Activated T-cell treated with anti-CD3 and anti-CD28 coated beads for 1 hour (primary cell): ENCODE measurements around the gene CEP128.

Source experiments
- DNase-seq: peaks from one replicate; pipeline ENCODE4 v3.0.0-alpha.2; 2020; ENCODE audit warnings: low read depth

The CEP128 gene

DNA sequence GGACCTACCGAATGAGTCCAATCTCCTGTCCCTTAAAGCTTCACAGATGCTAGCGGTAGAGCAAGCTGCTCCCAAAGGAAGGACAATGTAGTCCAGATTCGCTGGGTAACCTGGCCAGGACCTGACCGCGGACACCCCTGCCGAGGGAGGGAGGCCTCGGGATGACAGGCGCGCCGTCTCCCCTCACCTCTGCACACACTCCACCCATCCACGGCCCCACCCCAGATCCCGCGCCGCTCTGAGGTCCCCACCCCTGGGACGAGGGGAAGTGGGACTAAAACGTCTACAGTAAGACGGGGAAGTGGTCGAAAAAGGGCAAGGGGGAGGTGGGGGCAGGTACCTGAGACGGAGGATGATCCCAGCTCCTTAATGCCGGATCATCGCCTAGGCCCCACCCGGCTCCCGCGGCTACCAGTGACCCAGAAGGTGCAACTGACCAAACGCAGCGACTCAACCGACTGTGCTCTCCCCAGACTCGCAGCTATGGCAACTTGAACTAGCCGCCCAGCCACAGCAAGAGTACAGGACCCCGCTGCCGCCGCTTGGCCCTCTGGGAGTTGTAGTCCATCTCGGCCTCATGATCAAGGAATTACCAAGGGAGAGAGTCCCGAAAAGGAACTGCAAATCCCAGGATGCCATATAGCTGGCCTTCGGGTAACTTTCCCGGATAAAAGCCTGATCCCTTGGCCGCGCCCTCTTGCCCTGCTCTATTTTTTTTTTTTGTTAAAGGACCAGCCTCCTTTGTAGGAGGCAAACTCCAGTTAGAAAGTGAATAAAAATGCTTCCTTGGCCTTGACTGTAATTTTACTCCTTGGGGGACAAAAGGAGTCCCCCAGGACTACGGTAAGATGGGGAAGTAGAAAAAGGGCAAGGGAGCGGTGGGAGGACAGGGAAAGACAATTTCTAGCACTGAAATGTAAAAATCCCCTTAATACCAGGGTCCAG lies at the start of gene CEP128:
Gene CEP128 (minus strand): TSS at position 498 of the 945 bp plus-strand sequence.
- DNase-seq, result peak; percentile 68

DNA sequence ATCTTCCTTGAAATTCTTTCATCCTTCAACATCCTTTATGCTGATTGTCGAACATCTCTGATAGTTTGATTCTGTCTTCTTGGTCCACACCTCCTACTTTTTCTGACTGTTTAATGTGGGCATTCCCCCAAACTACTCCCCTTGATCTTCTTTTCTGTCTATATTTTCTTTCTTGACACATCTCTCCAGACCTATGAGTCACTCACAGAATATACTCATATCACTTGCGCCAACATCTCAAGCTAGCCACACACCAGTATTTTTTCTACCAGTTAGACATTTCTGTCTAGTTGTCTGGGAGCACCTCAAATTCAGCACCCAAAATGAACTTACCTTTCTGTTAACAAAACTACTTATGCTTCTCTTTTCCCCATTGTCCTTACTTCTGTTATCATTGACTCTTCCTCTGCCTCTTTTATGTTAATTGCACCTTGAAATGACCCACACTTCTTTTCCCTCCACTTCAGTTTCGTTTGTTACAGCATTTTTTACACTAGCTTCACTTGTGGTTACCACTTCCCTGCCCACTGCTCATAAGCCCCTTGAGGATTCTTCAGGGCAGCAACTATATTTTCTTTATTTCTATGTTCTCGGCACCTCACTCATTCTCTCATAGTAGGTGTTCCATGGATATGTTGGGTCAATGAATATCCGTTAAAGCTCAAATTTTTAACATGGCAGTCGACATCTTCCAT lies 47.3 kb upstream of the CEP128 start:
- DNase-seq, result no peak

DNA sequence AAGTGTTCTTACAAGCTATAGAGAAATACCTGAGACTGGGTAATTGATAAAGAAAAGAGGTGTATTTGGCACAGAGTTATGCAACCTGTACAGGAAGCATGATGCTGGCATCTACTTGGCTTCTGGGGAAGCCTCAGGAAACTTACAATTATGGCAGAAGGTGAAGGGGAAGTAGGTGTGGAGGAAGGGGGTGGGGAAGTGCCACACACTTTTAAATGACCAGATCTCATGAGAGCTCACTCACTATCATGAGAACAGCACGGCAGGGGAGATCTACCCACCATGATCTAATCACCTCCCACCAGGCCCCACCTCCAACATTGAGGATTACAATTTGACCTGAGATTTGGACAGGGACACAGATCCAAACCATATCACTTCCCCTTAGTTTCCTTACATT lies 46.7 kb upstream of the CEP128 start:
- DNase-seq, result no peak

DNA sequence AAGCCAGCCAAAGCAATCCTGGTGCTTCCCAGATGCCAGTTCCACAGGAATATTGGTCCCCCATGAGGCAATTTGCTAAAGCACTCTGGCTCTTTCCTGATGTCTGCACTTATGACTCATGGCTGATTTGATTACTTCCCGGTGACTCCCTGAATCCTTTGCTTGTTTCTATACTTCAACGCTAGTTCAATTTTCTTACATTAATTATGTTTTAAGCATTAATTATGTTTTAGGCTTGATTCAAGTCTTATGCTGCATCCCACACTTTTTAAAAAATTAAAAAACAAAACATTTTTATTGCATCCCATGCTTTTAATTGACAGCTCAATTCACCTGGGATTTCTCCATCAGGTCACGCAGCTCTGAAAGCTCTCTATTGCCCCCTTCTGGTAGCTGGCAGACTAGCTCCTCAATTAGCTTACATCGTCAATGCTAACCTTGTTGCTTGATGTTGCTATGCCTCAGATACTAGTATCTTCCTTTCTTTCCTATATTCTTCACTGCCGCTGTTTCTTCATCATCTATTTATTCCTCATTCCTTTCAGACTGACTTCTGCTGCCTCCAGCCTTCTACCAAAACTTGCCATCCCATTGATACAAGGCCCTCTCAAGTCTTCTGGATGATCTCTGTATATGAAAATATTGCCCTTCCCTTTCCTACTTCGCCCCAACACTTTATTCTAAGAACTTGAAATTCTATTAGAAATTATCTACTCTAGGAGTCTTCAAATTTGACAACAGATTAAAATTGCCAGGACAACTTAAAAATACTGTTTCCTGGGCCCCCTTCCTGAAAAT lies 45.9 kb upstream of the CEP128 start:
- peak; percentile 48 for DNase-seq

DNA sequence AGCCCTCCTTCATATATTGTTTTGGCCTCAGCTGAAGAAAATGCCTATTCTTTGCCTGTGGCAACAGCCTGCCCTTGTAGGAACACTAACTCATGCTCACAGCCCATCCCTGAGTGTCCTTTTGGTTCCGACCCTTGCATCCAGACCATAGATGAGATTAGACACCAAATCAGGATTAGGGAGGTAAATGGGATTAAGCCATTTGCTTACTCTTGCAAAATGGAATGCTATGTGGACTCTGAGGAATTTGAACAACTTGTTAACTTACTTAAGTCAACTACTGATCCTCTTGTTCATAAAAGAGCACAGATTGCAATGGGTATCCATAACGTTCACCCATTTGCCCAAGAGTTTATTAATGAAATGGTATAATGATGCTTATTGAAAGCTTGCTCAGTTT lies 41.2 kb upstream of the CEP128 start:
- no peak for DNase-seq

GRCh38 chr14:80981673-80982072 lies 40.1 kb upstream of the CEP128 start:
- DNase-seq, result no peak

GRCh38 chr14:80981156-80981555 lies 39.6 kb upstream of the CEP128 start:
- no peak for DNase-seq

GRCh38 chr14:80979951-80980350 lies 38.4 kb upstream of the CEP128 start:
- no peak for DNase-seq

- no peak for DNase-seq
These were observed 36.9 kb upstream of the CEP128 start for GRCh38 chr14:80978403-80978802.

DNA sequence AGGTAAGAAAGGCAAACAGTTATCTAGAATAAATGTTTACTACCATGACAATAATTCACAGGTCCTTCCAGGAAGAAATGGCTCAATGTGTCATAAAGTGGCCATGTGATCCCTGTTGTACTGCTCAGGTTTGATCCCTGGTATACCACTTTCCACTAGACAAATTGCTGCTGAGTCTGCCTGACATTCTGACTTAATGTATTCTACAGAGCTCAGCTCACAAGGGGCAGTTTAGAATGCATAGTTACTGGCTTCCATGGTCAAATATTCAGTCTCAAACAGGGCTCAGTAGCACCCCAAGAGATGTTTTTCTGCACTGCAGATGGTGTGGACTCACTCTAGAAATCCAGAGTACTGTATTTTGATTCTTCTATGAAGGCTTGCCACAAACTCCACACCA lies 35.7 kb upstream of the CEP128 start:
- no peak for DNase-seq

DNA sequence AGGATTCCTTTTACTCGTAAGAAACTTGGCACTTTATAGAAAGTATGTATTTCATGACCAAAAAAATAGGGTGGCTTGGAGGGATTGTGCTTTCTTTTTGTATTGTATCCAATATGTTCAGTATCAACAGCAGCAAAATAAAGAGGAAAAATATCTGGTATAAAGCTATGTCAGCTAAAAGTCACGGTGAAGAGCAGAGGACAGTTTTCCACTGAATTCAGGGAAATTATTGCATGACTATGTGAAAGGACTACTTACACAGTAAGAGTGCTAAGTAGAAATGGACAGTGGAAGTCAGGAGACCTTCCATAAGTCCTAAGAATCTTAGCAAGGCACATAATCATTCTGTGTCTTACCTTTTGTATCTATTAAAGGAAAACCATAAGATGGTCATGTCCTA lies 33.1 kb upstream of the CEP128 start:
- no peak for DNase-seq

DNA sequence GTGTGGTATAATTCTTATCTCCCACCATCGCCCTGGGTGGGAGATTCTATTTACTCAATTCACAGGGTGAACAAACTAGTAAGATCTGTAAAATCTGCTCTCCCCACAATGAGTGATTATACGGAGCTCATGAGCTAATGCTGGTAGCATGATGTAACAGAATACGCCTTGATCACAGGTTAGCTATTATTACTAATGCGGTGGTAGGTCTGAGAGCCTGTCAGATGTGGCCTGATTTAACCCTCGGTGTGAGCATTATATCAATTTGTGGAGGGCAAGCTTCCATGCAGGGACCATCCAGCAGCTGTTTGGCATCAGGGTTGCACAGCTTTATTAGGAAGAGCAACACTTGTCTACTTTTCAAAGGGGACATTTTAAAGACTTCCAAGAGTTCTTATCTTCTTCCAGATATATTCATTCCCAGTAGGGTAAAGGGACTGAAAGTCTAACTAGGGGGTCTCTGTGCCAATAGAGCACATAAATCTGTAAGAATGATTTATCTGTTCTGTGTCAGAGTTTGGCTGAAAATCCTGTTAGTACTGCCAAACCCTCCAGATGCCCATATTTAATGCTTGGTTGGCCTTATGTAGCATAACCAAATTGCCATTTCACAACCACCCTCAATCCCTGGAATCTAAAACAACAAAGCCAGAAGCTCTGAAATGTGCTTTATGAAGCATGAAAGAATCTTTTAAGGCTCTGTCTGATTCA lies 32.5 kb upstream of the CEP128 start:
- DNase-seq, result no peak

DNA sequence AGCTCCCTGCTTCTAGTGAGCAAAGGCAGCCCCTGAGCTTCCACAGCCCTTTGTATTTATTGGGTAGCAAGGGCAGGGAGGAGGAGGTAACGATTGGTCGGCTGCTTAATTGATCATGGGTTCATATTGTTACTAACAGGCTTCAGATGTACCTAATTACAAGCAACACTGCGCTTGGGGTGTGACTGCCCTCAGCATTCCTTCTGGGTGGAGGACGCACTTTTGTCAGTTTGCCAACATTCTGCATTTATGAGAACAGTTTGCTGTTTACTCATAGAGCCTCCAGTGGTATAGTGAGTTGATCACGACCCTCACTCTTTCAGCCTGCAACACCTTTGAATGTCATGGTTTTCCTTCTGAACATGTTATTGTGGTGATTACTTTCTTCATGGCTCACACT lies 23.5 kb upstream of the CEP128 start:
- DNase-seq, result no peak

DNA sequence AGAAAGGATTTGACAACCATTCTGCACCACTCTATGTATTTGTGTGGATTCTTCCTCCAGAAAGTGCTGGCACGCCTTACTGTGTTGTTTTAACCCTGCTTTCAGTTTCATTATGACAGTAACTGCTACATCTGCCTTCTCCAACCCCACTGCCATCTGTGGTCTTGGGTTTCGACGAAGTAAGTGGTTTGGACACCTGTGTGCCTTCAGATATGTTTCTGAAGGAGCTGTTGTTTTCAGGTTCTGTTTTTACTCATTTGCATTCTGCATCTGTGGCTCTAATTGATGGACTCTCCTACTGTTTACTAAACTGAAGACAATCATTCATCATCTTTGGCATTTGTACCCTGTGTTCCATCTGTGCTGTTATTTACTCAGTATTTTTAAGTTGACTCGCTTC lies 18.0 kb upstream of the CEP128 start:
- peak; percentile 25 for DNase-seq

DNA sequence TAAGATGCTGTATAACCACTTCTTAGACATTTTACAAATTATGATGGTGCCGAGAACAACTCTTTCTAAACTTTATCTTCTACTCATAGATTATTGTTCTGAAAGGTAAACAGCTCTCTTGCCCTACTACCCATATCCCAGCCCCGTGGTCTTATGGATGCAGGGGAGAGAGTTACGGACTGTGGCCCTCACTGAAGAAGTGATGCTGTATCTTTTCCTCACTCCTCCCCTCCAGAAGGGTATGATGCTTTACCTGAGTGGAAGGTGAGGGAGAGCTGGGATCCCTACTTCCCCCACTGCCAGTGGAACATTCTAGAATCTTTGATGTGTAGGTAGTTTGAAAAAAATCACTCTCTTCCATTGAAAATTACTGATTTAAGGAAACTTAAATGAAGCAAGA lies 17.4 kb upstream of the CEP128 start:
- DNase-seq, result no peak

DNA sequence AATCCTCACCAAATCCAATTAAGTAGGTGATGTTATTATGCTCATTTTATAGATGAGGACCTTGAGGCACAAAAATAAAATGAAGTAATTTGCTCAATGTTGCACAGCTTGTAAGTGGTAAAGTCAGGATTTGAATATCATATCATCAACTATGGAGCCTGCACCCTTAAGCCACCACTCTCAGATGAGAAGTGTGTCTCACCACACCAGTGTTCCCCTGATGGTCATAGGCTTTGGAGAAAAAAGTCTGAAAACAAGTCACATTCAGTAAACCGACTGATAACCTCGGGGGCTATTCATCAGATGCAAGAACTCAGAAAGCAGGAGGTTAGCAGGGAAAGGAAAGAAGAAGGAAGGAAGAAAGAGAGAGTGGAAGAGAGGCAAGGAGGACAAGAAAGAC lies 16.7 kb upstream of the CEP128 start:
- no peak for DNase-seq

- DNase-seq, result no peak
These were observed 16.1 kb upstream of the CEP128 start for GRCh38 chr14:80957613-80958012.

- DNase-seq, result no peak
These were observed 15.4 kb upstream of the CEP128 start for GRCh38 chr14:80956922-80957321.

DNA sequence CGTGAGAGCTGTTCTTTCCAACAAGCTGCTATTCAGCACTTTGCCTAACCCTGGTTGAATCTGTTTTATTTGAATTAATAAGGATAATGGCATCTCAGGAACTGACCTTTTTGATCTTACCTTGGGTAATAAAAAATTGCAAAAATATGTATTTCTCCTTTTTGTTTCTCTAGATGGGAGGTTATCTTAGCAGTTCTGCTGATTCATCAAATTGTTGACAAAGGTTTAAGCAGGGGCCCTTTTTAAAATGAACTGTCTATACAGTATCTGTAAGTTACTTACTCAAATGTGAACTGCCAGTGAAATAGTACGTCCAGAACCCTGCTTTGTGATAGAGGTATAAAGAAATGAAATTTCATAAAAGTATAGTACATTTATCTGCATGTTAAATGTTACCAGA lies 14.6 kb upstream of the CEP128 start:
- no peak for DNase-seq

- DNase-seq, result no peak
These were observed 13.9 kb upstream of the CEP128 start, which contains the start of gene TSHR for GRCh38 chr14:80955416-80955941. Gene TSHR, plus strand, starts transcription at chr14:80955621. Its CDS starts 60 bp downstream, at chr14:80955681.

DNA sequence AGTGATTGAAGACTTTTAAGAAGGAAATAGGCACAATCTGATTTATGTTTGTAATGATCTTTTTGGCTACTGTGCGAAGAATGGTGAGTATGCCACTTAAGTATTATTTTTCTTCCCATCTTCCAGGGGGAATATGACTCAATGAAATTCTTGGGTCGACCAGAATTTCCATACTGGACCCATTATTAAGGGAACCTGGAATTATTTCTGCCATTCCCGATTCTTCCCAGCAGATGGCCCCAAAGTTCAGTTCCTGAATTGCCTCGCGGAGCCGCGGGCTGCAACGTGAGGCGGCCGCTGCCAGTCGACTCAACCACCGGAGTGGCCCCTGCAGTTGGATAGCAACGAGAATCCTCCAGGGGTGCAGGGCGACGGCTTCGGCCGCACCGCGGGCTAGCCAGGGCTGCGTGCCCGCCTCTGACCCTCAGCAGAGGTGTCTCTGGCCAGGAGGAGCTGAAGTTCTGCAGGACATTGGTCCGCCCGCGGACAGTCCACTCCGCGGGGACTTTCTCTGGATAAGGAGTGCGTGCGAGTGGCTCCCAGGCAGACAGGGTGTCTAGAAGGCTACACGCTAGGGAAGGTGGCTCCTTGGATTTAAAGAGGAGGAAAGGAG lies 13.3 kb upstream of the CEP128 start:
- DNase-seq, result peak; percentile 66
